NCI-H2196 (cell line): ENCODE data around the gene OR2G2.

Experiments used
- DNase-seq: peaks from one replicate; lab custom pipeline; 2025; ENCODE audit not compliant: unreplicated experiment; lab: John Stamatoyannopoulos, UW

OR2G2 gene

GRCh38 chr1:247588060-247588459 lies at the start of gene OR2G2:
Gene OR2G2 (plus strand): TSS chr1:247588360. CDS start chr1:247588360, 0 bp downstream.
- no peak for DNase-seq

GRCh38 chr1:247538561-247538960 lies 49.6 kb upstream of the OR2G2 start:
- no peak for DNase-seq

GRCh38 chr1:247539215-247539614 lies 48.9 kb upstream of the OR2G2 start:
- no peak for DNase-seq

GRCh38 chr1:247540581-247540980 lies 47.6 kb upstream of the OR2G2 start:
- no peak for DNase-seq

GRCh38 chr1:247542811-247543210 lies 45.3 kb upstream of the OR2G2 start:
- no peak for DNase-seq

- DNase-seq, result no peak
These were observed 40.1 kb upstream of the OR2G2 start for GRCh38 chr1:247548092-247548491.

- no peak for DNase-seq
These were observed 39.4 kb upstream of the OR2G2 start, which contains the start of gene GCSAML for GRCh38 chr1:247548769-247549182. Gene GCSAML (plus strand): TSS chr1:247549134. CDS start chr1:247549192, 58 bp downstream.

GRCh38 chr1:247551721-247552120 lies 36.4 kb upstream of the OR2G2 start:
- no peak for DNase-seq

GRCh38 chr1:247552231-247552630 lies 35.9 kb upstream of the OR2G2 start:
- DNase-seq, result no peak

GRCh38 chr1:247557926-247558674 lies 30.1 kb upstream of the OR2G2 start:
- no peak for DNase-seq

GRCh38 chr1:247561711-247562110 lies 26.4 kb upstream of the OR2G2 start:
- DNase-seq, result no peak

GRCh38 chr1:247562198-247562597 lies 26.0 kb upstream of the OR2G2 start:
- DNase-seq, result no peak

- no peak for DNase-seq
These were observed 13.9 kb upstream of the OR2G2 start for GRCh38 chr1:247574236-247574635.

- DNase-seq, result no peak
These were observed 13.5 kb upstream of the OR2G2 start for GRCh38 chr1:247574664-247575063.

GRCh38 chr1:247576514-247576913 lies 11.6 kb upstream of the OR2G2 start:
- DNase-seq, result peak; percentile 0

GRCh38 chr1:247578946-247579460 lies 9.2 kb upstream of the OR2G2 start:
- no peak for DNase-seq

GRCh38 chr1:247605286-247605685 lies 17.1 kb downstream of the OR2G2 start, which contains the start of gene OR2G3:
Gene OR2G3 (plus strand): TSS chr1:247605586. CDS start chr1:247605586, 0 bp downstream.
- no peak for DNase-seq

- no peak for DNase-seq
These were observed 25.2 kb downstream of the OR2G2 start for GRCh38 chr1:247613405-247613804.

GRCh38 chr1:247614625-247615024 lies 26.5 kb downstream of the OR2G2 start:
- DNase-seq, result no peak

GRCh38 chr1:247627951-247628350 lies 39.8 kb downstream of the OR2G2 start:
- DNase-seq, result no peak

GRCh38 chr1:247638011-247638410 lies 49.9 kb downstream of the OR2G2 start:
- no peak for DNase-seq

GRCh38 chr1:247638781-247639180 lies 50.6 kb downstream of the OR2G2 start:
- no peak for DNase-seq
